ENCODE data around the gene AUH. TPM values are rescaled to one million over a fixed set of nuclear protein-coding genes. Genes with fewer than 3 reads are reported as not detected.

The AUH gene
- total and polyA plus RNA-seq, 7 donors, result 13.1 to 40.9 (median 28.2) TPM

DNA sequence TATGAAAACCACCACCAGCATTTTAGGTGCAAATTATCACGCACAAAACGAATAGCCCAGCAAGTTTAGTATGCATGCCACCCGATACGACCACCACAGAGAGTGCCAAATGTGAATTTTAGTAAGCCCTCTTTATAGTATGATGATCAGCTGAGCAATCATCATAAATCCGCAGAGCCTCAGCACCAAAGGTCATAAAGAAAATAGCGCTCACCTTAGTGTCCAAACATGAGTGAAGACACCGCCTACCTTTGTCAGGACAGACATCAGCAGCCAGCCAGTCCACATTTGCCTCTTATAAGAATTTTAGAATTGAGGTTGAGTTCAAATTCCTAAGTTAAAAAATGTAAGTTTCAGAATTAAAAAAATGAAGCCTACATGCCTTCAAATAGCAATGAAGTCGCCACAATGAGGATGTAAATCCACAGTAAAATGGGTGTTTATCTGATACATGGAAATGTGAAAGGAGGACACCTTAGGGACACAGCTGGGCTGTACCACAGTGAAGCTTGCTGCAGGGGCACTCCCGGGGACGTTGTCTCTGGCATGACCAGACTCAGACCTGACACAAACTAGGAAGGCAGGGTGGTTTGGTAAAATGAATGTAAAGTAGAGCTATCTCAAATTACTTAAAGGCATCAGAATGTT lies 149.0 kb downstream of the AUH start:
- intact Hi-C loops (cut with DNase I), result no loop called here
- peak overlapping the region in 2 of 4 donors; percentile 36 to 63 for H3K27ac ChIP-seq
- no peak overlapping the region for H3K4me3 ChIP-seq
- H3K4me1 ChIP-seq, result peaks cover 0 to 13% (median 11%) of the 10 kb centered on the region in 4 donors
- TF ChIP-seq POLR2AphosphoS5 (IDR thresholded peaks at IDR 0.05), result no peak
- TF ChIP-seq CTCF (IDR thresholded peaks at IDR 0.05), result no peak
- no peak for TF ChIP-seq EP300 (IDR thresholded peaks at IDR 0.05)
- TF ChIP-seq POLR2A (IDR thresholded peaks at IDR 0.05), result no peak
- H3K27me3 ChIP-seq, result no peaks in the 10 kb centered on the region
- H3K36me3 ChIP-seq, result peaks cover 0 to 7% (median 0%) of the 10 kb centered on the region in 4 donors
- no peaks in the 10 kb centered on the region for H3K9me3 ChIP-seq
- DNase-seq, result no peak
- WGBS, 2 donors, result 25 to 79% methylated on average over 10 of the region's 10 CpGs

DNA sequence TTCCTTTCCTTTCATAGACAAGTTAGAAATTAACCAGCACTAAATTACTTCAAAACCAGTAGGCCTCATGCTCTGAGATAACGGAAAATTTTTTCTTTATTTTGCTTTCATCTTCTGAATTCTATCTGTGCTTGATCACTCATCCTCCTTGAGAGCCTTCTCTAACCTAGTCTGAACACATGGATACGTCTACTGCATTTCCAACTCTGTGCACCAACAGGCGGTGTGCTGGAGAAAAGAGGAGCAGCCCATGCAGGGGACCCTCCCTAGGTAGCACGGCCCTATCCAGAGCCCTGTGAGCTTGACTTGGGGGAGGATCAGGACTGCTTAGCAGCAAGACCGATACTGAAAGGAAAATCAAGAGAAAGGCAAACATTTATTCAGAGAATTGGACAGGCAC lies 149.8 kb downstream of the AUH start:
- Histone ChIP-seq H3K36me3 (peaks cover 0 to 7% (median 0%) of the 10 kb centered on the region in 4 donors), H3K9me3 (no peaks in the 10 kb centered on the region), H3K27ac (peak overlapping the region; percentile 11 to 63 (median 30)), H3K4me3 (no peak overlapping the region), H3K27me3 (no peaks in the 10 kb centered on the region), H3K4me1 (peaks cover 0 to 20% (median 18%) of the 10 kb centered on the region in 4 donors)
- no peak for DNase-seq
- intact Hi-C loops (cut with DNase I), result no loop called here
- TF ChIP-seq POLR2AphosphoS5 (IDR thresholded peaks at IDR 0.05), result no peak
- TF ChIP-seq POLR2A (IDR thresholded peaks at IDR 0.05), result no peak
- no peak for TF ChIP-seq EP300 (IDR thresholded peaks at IDR 0.05)
- no peak for TF ChIP-seq CTCF (IDR thresholded peaks at IDR 0.05)
- 25 to 78% methylated on average over 5 of the region's 5 CpGs for WGBS, 2 donors

DNA sequence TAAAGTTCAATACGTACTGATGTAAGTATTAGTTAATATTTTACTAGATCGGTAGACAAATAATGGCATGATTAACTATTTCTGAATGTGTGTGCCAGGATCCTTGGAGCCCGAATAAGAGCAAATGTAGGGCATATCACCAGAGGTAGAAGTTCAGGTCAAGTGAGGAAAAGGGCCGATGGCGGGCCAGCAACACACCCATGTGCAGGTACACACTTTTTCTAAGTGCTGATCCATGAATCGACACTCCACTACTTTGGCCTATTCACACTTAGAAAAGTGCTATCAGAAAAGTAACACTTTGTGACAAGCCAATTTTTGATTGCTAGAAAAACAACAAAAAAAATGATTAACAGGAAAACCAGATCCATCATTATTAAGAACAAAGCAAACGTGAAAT lies 150.3 kb downstream of the AUH start:
- no peak for DNase-seq
- 76 to 92% methylated on average over 7 of the region's 7 CpGs for WGBS, 2 donors
- peaks cover 0 to 7% (median 0%) of the 10 kb centered on the region in 4 donors for H3K36me3 ChIP-seq
- peaks cover 0 to 20% (median 19%) of the 10 kb centered on the region in 4 donors for H3K4me1 ChIP-seq
- no peaks in the 10 kb centered on the region for H3K27me3 ChIP-seq
- H3K9me3 ChIP-seq, result no peaks in the 10 kb centered on the region
- TF ChIP-seq CTCF (IDR thresholded peaks at IDR 0.05) (no peak), POLR2AphosphoS5 (IDR thresholded peaks at IDR 0.05) (no peak), POLR2A (IDR thresholded peaks at IDR 0.05) (no peak), EP300 (IDR thresholded peaks at IDR 0.05) (no peak)
- intact Hi-C loops (cut with DNase I), result no loop called here
- peak overlapping the region in 1 of 4 donors; percentile 63 for H3K27ac ChIP-seq
- no peak overlapping the region for H3K4me3 ChIP-seq

DNA sequence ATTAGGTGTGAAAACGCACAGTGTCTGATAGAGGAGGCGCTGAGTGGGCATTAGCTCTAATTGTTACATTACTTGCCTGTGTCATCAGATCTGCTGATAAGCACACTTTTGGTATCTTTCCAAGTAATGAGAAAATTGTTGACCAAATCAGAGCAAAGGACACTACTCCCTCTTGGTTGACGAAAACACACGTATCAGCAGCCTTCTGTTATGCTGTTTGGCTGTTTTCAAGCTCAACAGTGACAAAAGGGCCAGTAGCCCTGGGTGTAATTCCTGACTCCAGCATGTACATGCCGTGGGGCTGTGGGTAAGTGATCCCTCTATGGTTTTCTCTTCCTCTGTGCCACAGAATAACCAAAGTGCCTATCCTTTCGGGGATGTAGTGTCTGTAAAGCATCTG lies 151.4 kb downstream of the AUH start:
- no peaks in the 10 kb centered on the region for H3K9me3 ChIP-seq
- intact Hi-C loops (cut with DNase I), result no loop called here
- TF ChIP-seq POLR2A (IDR thresholded peaks at IDR 0.05), result no peak
- TF ChIP-seq EP300 (IDR thresholded peaks at IDR 0.05), result no peak
- TF ChIP-seq CTCF (IDR thresholded peaks at IDR 0.05), result no peak
- no peak for TF ChIP-seq POLR2AphosphoS5 (IDR thresholded peaks at IDR 0.05)
- H3K27me3 ChIP-seq, result no peaks in the 10 kb centered on the region
- DNase-seq, result no peak
- no peak overlapping the region for H3K27ac ChIP-seq
- WGBS, 2 donors, result 96 to 97% methylated on average over 6 of the region's 6 CpGs
- H3K4me3 ChIP-seq, result no peak overlapping the region
- H3K4me1 ChIP-seq, result peaks cover 0 to 20% (median 19%) of the 10 kb centered on the region in 4 donors
- H3K36me3 ChIP-seq, result peaks cover 0 to 7% (median 0%) of the 10 kb centered on the region in 4 donors
